Measurements from ENCODE around the gene TUBD1.
"Not testable (repeated sequence)": the region's sequence is repeated elsewhere in the genome, so short reads cannot be mapped to it uniquely, and the experiment has no call there.

Gene TUBD1

GRCh38 chr17:59846394-59847165, 46.2 kb downstream of the TUBD1 start:
- peak overlapping the region; percentile 71 for H3K27ac ChIP-seq (ENCODE audit: low read depth, low read length)
- peak overlapping the region; percentile 2 to 33 for H3K4me3 ChIP-seq (ENCODE audit: low read depth in 1 of 2, low read length in 2 of 2)
- no peaks in the 10 kb centered on the region for H3K27me3 ChIP-seq (ENCODE audit: control insufficient read depth in 1 of 2, insufficient read depth in 2 of 2, low read length in 2 of 2)
- no peaks in the 10 kb centered on the region for H3K9me3 ChIP-seq (ENCODE audit: control insufficient read depth in 1 of 2, low read length in 2 of 2)
- no peaks in the 10 kb centered on the region for H3K36me3 ChIP-seq (ENCODE audit: control insufficient read depth in 1 of 2, insufficient read depth in 2 of 2, low read length in 2 of 2)
- peak overlapping the region; percentile 45 to 61 for H3K9ac ChIP-seq (ENCODE audit: low read depth in 1 of 2, low read length in 2 of 2)
- H3K4me1 ChIP-seq (ENCODE audit: control insufficient read depth in 1 of 2, insufficient read depth in 2 of 2, low read length in 2 of 2): peaks cover 54 to 59% of the 10 kb centered on the region in 2 donors

DNA sequence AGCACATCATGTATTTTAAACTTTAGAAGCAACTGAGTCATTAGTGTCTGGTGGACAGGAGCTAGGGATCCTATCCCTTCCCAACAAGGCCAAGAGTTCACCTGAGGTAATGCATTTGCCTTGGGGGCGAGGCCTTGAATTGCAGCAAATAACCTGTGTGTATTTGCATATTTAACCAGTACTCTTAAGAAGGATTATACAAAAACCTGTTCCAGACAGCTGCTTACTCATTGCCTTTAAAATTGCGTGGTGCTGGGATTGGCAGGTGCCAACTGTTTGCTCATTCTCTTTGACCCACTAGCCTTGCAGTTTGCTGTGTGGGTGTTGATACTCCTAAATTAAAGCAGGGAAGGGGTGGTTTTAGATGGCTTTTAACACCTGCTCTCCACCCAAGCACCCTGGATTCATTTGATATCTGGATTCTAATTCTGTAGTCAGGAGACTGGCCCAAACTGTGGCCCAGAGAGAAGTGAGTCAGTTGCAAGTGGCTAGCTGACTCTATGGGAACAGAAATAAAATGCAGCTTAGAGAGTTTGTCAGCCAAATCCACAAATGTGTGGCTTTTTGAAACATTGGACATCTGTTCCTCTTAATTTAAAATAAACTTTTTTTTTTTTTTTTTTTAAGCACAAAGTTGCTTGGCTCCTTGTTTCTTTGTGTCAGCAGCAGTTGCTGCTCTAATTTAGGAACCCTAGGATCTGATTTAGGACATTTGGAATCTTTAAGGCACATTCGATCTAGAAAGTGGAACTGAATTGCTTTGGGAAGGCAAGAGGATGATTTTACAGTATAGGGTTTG, 46.9 kb downstream of the TUBD1 start:
- H3K27me3 ChIP-seq (ENCODE audit: control insufficient read depth in 1 of 2, insufficient read depth in 2 of 2, low read length in 2 of 2): no peaks in the 10 kb centered on the region
- H3K9ac ChIP-seq (ENCODE audit: low read depth in 1 of 2, low read length in 2 of 2): peak overlapping the region; percentile 45 to 61
- H3K4me1 ChIP-seq (ENCODE audit: control insufficient read depth in 1 of 2, insufficient read depth in 2 of 2, low read length in 2 of 2): peaks cover 50 to 56% of the 10 kb centered on the region in 2 donors
- peaks cover 3 to 4% of the 10 kb centered on the region in 2 donors for H3K36me3 ChIP-seq (ENCODE audit: control insufficient read depth in 1 of 2, insufficient read depth in 2 of 2, low read length in 2 of 2)
- H3K4me3 ChIP-seq (ENCODE audit: low read depth in 1 of 2, low read length in 2 of 2): peak overlapping the region in 1 of 2 donors; percentile 33
- H3K27ac ChIP-seq (ENCODE audit: low read depth, low read length): peak overlapping the region; percentile 72
- no peaks in the 10 kb centered on the region for H3K9me3 ChIP-seq (ENCODE audit: control insufficient read depth in 1 of 2, low read length in 2 of 2)

DNA sequence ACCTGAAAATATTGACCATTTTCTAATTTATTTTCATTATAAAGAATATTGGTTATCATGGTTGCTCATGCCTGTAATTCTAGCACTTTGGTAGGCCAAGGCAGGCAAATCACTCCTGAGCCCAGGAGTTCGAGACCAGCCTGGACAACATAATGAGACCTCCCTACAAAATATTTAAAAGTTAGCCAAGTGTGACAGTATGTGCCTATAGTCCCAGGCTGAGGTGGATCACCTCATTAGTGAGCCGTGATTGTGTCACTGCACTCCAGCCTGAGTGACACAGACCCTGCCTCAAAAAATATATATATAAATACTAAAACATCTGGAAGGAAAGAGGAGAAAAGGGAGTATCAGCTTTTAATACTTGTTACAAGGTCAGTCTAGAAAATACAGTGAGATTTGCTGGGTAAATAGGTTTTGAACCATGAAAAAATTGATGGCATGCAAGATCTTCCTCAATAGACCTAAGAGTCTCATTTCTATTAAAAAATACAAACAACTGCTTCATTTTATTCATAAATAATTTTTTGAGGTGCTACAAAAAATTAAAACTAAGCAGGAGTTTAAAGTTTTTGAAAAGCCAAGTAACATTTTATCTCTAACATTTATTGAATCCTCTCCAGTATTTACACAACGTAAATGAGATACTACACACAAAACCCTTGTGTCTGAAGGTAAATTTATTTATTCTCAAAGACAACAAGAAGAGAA, 47.7 kb downstream of the TUBD1 start:
- H3K9me3 ChIP-seq (ENCODE audit: control insufficient read depth in 1 of 2, low read length in 2 of 2): no peaks in the 10 kb centered on the region
- peak overlapping the region; percentile 72 for H3K27ac ChIP-seq (ENCODE audit: low read depth, low read length)
- H3K36me3 ChIP-seq (ENCODE audit: control insufficient read depth in 1 of 2, insufficient read depth in 2 of 2, low read length in 2 of 2): peaks cover 6 to 11% of the 10 kb centered on the region in 2 donors
- peaks cover 50 to 56% of the 10 kb centered on the region in 2 donors for H3K4me1 ChIP-seq (ENCODE audit: control insufficient read depth in 1 of 2, insufficient read depth in 2 of 2, low read length in 2 of 2)
- no peaks in the 10 kb centered on the region for H3K27me3 ChIP-seq (ENCODE audit: control insufficient read depth in 1 of 2, insufficient read depth in 2 of 2, low read length in 2 of 2)
- H3K9ac ChIP-seq (ENCODE audit: low read depth in 1 of 2, low read length in 2 of 2): peak overlapping the region; percentile 41 to 45
- no peak overlapping the region for H3K4me3 ChIP-seq (ENCODE audit: low read depth in 1 of 2, low read length in 2 of 2)

- Histone ChIP-seq H3K4me3 (ENCODE audit: low read depth in 1 of 2, low read length in 2 of 2) (peak overlapping the region in 1 of 2 donors; percentile 30), H3K36me3 (ENCODE audit: control insufficient read depth in 1 of 2, insufficient read depth in 2 of 2, low read length in 2 of 2) (peaks cover 15 to 26% of the 10 kb centered on the region in 2 donors), H3K9ac (ENCODE audit: low read depth in 1 of 2, low read length in 2 of 2) (peak overlapping the region in 1 of 2 donors; percentile 39), H3K27ac (ENCODE audit: low read depth, low read length) (peak overlapping the region; percentile 50), H3K4me1 (ENCODE audit: control insufficient read depth in 1 of 2, insufficient read depth in 2 of 2, low read length in 2 of 2) (peaks cover 32 to 43% of the 10 kb centered on the region in 2 donors), H3K9me3 (ENCODE audit: control insufficient read depth in 1 of 2, low read length in 2 of 2) (no peaks in the 10 kb centered on the region), H3K27me3 (ENCODE audit: control insufficient read depth in 1 of 2, insufficient read depth in 2 of 2, low read length in 2 of 2) (no peaks in the 10 kb centered on the region)
Measured at GRCh38 chr17:59842901-59843652, 49.7 kb downstream of the TUBD1 start.

GRCh38 chr17:59841882-59842263, 50.9 kb downstream of the TUBD1 start:
- Histone ChIP-seq H3K4me3 (ENCODE audit: low read depth in 1 of 2, low read length in 2 of 2) (peak overlapping the region; percentile 84 to 96), H3K9ac (ENCODE audit: low read depth in 1 of 2, low read length in 2 of 2) (peak overlapping the region; percentile 89 to 100), H3K4me1 (ENCODE audit: control insufficient read depth in 1 of 2, insufficient read depth in 2 of 2, low read length in 2 of 2) (peaks cover 25 to 35% of the 10 kb centered on the region in 2 donors), H3K27ac (ENCODE audit: low read depth, low read length) (peak overlapping the region; percentile 59), H3K36me3 (ENCODE audit: control insufficient read depth in 1 of 2, insufficient read depth in 2 of 2, low read length in 2 of 2) (peaks cover 15 to 26% of the 10 kb centered on the region in 2 donors)
- not testable (repeated sequence) for H3K27me3 ChIP-seq (ENCODE audit: control insufficient read depth in 1 of 2, insufficient read depth in 2 of 2, low read length in 2 of 2); H3K9me3 ChIP-seq (ENCODE audit: control insufficient read depth in 1 of 2, low read length in 2 of 2)

DNA sequence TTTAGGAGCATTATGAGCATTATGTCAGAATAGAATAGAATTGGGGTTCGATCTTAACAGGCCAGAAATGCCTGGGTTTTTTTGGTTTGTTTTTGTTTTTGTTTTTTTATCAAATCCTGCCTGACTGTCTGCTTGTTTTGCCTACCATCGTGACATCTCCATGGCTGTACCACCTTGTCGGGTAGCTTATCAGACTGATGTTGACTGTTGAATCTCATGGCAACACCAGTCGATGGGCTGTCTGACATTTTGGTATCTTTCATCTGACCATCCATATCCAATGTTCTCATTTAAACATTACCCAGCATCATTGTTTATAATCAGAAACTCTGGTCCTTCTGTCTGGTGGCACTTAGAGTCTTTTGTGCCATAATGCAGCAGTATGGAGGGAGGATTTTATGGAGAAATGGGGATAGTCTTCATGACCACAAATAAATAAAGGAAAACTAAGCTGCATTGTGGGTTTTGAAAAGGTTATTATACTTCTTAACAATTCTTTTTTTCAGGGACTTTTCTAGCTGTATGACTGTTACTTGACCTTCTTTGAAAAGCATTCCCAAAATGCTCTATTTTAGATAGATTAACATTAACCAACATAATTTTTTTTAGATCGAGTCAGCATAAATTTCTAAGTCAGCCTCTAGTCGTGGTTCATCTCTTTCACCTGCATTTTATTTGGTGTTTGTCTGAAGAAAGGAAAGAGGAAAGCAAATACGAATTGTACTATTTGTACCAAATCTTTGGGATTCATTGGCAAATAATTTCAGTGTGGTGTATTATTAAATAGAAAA, 51.5 kb downstream of the TUBD1 start:
- not testable (repeated sequence) for H3K9me3 ChIP-seq (ENCODE audit: control insufficient read depth in 1 of 2, low read length in 2 of 2); H3K27me3 ChIP-seq (ENCODE audit: control insufficient read depth in 1 of 2, insufficient read depth in 2 of 2, low read length in 2 of 2)
- Histone ChIP-seq H3K4me3 (ENCODE audit: low read depth in 1 of 2, low read length in 2 of 2) (peak overlapping the region; percentile 84 to 96), H3K36me3 (ENCODE audit: control insufficient read depth in 1 of 2, insufficient read depth in 2 of 2, low read length in 2 of 2) (peaks cover 15 to 26% of the 10 kb centered on the region in 2 donors), H3K27ac (ENCODE audit: low read depth, low read length) (peak overlapping the region; percentile 99), H3K4me1 (ENCODE audit: control insufficient read depth in 1 of 2, insufficient read depth in 2 of 2, low read length in 2 of 2) (peaks cover 25 to 34% of the 10 kb centered on the region in 2 donors), H3K9ac (ENCODE audit: low read depth in 1 of 2, low read length in 2 of 2) (peak overlapping the region; percentile 89 to 100)

DNA sequence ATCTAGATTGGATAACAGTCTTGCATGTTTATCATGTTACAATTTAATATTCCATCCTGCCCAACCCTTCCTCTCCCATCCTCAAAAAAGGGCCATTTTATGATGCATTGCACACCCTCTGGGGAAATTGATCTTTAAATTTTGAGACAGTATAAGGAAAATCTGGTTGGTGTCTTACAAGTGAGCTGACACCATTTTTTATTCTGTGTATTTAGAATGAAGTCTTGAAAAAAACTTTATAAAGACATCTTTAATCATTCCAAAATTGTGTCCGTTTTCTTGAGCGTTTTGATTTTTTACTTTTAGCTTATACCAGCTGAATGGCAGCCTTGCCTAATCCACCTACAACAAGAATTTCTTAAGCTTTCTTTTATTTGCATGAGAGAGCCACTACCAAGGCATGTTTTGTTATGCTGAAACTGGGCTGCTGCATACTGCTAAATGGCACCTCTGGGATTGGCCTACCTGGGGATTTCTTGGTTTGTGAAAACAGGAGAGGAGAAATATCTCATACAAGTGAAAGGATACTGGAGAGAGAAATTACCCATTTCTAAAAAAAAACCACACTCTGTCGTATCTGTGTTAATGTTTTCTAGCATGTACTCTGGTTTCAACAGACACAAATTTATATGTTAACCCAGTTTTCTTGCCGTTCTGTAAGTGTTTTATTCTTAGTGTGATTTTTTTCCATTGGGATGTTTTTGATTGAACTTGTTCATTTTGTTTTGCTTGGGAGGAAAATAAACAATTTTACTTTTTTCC, 52.2 kb downstream of the TUBD1 start:
- Histone ChIP-seq H3K4me3 (ENCODE audit: low read depth in 1 of 2, low read length in 2 of 2) (peak overlapping the region; percentile 84 to 96), H3K9ac (ENCODE audit: low read depth in 1 of 2, low read length in 2 of 2) (peak overlapping the region; percentile 89 to 100), H3K36me3 (ENCODE audit: control insufficient read depth in 1 of 2, insufficient read depth in 2 of 2, low read length in 2 of 2) (peaks cover 15 to 26% of the 10 kb centered on the region in 2 donors), H3K9me3 (ENCODE audit: control insufficient read depth in 1 of 2, low read length in 2 of 2) (no peaks in the 10 kb centered on the region), H3K4me1 (ENCODE audit: control insufficient read depth in 1 of 2, insufficient read depth in 2 of 2, low read length in 2 of 2) (peaks cover 20 to 28% of the 10 kb centered on the region in 2 donors), H3K27ac (ENCODE audit: low read depth, low read length) (peak overlapping the region; percentile 99), H3K27me3 (ENCODE audit: control insufficient read depth in 1 of 2, insufficient read depth in 2 of 2, low read length in 2 of 2) (no peaks in the 10 kb centered on the region)

DNA sequence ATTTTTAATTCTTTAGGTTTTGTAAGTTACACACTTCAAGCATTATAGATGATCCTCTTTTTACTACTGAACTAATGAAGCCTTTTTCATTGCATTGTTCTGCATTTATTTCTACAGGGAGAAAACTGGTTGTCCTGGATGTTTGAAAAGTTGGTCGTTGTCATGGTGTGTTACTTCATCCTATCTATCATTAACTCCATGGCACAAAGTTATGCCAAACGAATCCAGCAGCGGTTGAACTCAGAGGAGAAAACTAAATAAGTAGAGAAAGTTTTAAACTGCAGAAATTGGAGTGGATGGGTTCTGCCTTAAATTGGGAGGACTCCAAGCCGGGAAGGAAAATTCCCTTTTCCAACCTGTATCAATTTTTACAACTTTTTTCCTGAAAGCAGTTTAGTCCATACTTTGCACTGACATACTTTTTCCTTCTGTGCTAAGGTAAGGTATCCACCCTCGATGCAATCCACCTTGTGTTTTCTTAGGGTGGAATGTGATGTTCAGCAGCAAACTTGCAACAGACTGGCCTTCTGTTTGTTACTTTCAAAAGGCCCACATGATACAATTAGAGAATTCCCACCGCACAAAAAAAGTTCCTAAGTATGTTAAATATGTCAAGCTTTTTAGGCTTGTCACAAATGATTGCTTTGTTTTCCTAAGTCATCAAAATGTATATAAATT, 53.0 kb downstream of the TUBD1 start:
- Histone ChIP-seq H3K27ac (ENCODE audit: low read depth, low read length) (peak overlapping the region; percentile 99), H3K36me3 (ENCODE audit: control insufficient read depth in 1 of 2, insufficient read depth in 2 of 2, low read length in 2 of 2) (peaks cover 15 to 26% of the 10 kb centered on the region in 2 donors), H3K9ac (ENCODE audit: low read depth in 1 of 2, low read length in 2 of 2) (peak overlapping the region; percentile 89 to 100), H3K9me3 (ENCODE audit: control insufficient read depth in 1 of 2, low read length in 2 of 2) (no peaks in the 10 kb centered on the region), H3K4me3 (ENCODE audit: low read depth in 1 of 2, low read length in 2 of 2) (peak overlapping the region; percentile 84 to 96), H3K4me1 (ENCODE audit: control insufficient read depth in 1 of 2, insufficient read depth in 2 of 2, low read length in 2 of 2) (peaks cover 13 to 23% of the 10 kb centered on the region in 2 donors), H3K27me3 (ENCODE audit: control insufficient read depth in 1 of 2, insufficient read depth in 2 of 2, low read length in 2 of 2) (no peaks in the 10 kb centered on the region)

All from duodenal mucosa (tissue), 2 donors.